HEK293 (cell line): ENCODE results near the gene CAMP.
A peak's percentile ranks its signal among the peaks of the same experiment; 100 is the strongest.

Experiments used
- CTCF ChIA-PET: fragments of 350-600 bp; formaldehyde crosslinking; extraction: SDS; loops from one replicate; lab custom pipeline; 2021; ENCODE audit warnings: antibody characterized with exemption; lab: Yijun Ruan, JAX
- POLR2A ChIA-PET: fragments of 300-600 bp; formaldehyde crosslinking; extraction: SDS; loops from one replicate; lab custom pipeline; 2020; ENCODE audit warnings: antibody characterized with exemption, inconsistent platforms; lab: Yijun Ruan, JAX
- H3K27ac ChIP-seq: fragments of 200-500 bp; sonication (Bioruptor generic); 2 replicates; pipeline ENCODE4 v1.5.1; 2014; ENCODE audit warnings: low read depth, low read length, control low read depth, inconsistent platforms; ENCODE audit errors: extremely low read depth
- H3K36me3 ChIP-seq, 2 experiments: fragments of 200-500 bp in 1 of 2; sonication (Bioruptor generic) in 1 of 2; 1 replicate in 1 of 2; 2 replicates in 1 of 2; pipeline ENCODE4 v1.5.1; 2014 to 2017; ENCODE audit warnings: inconsistent platforms in 2 of 2, low read length in 2 of 2; ENCODE audit not compliant: control insufficient read depth in 2 of 2, insufficient read depth in 1 of 2
- H3K4me1 ChIP-seq: fragments of 200-500 bp; sonication (Bioruptor generic); 2 replicates; pipeline ENCODE4 v1.5.1; 2014; ENCODE audit warnings: mild to moderate bottlenecking, low read length, inconsistent platforms; ENCODE audit not compliant: control insufficient read depth, insufficient read depth
- H3K4me3 ChIP-seq: 2 replicates; pipeline ENCODE4 v1.5.1; 2011; ENCODE audit warnings: low read depth, mild to moderate bottlenecking, control low read depth, low read length, moderate library complexity
- H3K9me3 ChIP-seq: fragments of 200-500 bp; sonication (Bioruptor generic); 2 replicates; pipeline ENCODE4 v1.5.1; 2014; ENCODE audit warnings: low read depth, low read length, inconsistent platforms; ENCODE audit not compliant: control insufficient read depth, insufficient read depth
- GLI4 ChIP-seq: fragments of 450-650 bp; formaldehyde crosslinking; IDR thresholded peaks from 2 replicates; pipeline ENCODE4 v1.5.1; 2016; ENCODE audit warnings: missing biosample characterization, missing genetic modification characterization
- MYNN ChIP-seq: fragments of 450-650 bp; formaldehyde crosslinking; IDR thresholded peaks from 2 replicates; pipeline ENCODE4 v1.5.1; 2016; ENCODE audit warnings: missing biosample characterization, missing genetic modification characterization, borderline replicate concordance
- RBAK ChIP-seq: fragments of 450-650 bp; formaldehyde crosslinking; IDR thresholded peaks from 2 replicates; pipeline ENCODE4 v1.5.1; 2016; ENCODE audit warnings: missing biosample characterization, missing genetic modification characterization
- YY1 ChIP-seq: fragments of 450-650 bp; formaldehyde crosslinking; IDR thresholded peaks from 2 replicates; pipeline ENCODE4 v1.5.1; 2018; ENCODE audit warnings: missing biosample characterization, missing genetic modification characterization
- ZBTB20 ChIP-seq: fragments of 450-650 bp; formaldehyde crosslinking; IDR thresholded peaks from 2 replicates; pipeline ENCODE4 v1.5.1; 2016; ENCODE audit warnings: missing biosample characterization, missing genetic modification characterization
- ZEB2 ChIP-seq: fragments of 450-650 bp; formaldehyde crosslinking; IDR thresholded peaks from 2 replicates; pipeline ENCODE4 v1.5.1; 2016; ENCODE audit warnings: missing biosample characterization, missing genetic modification characterization
- ZFP41 ChIP-seq: fragments of 450-650 bp; formaldehyde crosslinking; IDR thresholded peaks from 2 replicates; pipeline ENCODE4 v1.5.1; 2016; ENCODE audit warnings: missing biosample characterization, missing genetic modification characterization, borderline replicate concordance
- ZFP69B ChIP-seq: fragments of 450-650 bp; formaldehyde crosslinking; IDR thresholded peaks from 2 replicates; pipeline ENCODE4 v1.5.1; 2016; ENCODE audit warnings: missing biosample characterization, missing genetic modification characterization
- ZNF10 ChIP-seq: fragments of 450-650 bp; formaldehyde crosslinking; IDR thresholded peaks from 2 replicates; pipeline ENCODE4 v1.5.1; 2017; ENCODE audit warnings: missing biosample characterization, missing genetic modification characterization
- ZNF174 ChIP-seq: fragments of 450-650 bp; formaldehyde crosslinking; IDR thresholded peaks from 2 replicates; pipeline ENCODE4 v1.5.0; 2017; ENCODE audit warnings: missing biosample characterization, mild to moderate bottlenecking, missing genetic modification characterization
- ZNF214 ChIP-seq: fragments of 450-650 bp; formaldehyde crosslinking; IDR thresholded peaks from 2 replicates; pipeline ENCODE4 v1.5.1; 2017; ENCODE audit warnings: missing biosample characterization, mild to moderate bottlenecking, missing genetic modification characterization, borderline replicate concordance
- ZNF221 ChIP-seq: fragments of 450-650 bp; formaldehyde crosslinking; IDR thresholded peaks from 2 replicates; pipeline ENCODE4 v1.5.1; 2017; ENCODE audit warnings: missing biosample characterization, missing genetic modification characterization, borderline replicate concordance
- ZNF311 ChIP-seq: fragments of 450-650 bp; formaldehyde crosslinking; IDR thresholded peaks from 2 replicates; pipeline ENCODE4 v1.5.1; 2017; ENCODE audit warnings: missing biosample characterization, missing genetic modification characterization, borderline replicate concordance
- ZNF335 ChIP-seq: fragments of 450-650 bp; formaldehyde crosslinking; conservative IDR thresholded peaks from 2 replicates; pipeline ENCODE4 v1.5.1; 2016; ENCODE audit warnings: missing biosample characterization, missing genetic modification characterization
- ZNF350 ChIP-seq: fragments of 450-650 bp; formaldehyde crosslinking; IDR thresholded peaks from 2 replicates; pipeline ENCODE4 v1.5.0; 2017; ENCODE audit warnings: missing biosample characterization, mild to moderate bottlenecking, missing genetic modification characterization
- ZNF404 ChIP-seq: fragments of 450-650 bp; formaldehyde crosslinking; IDR thresholded peaks from 2 replicates; pipeline ENCODE4 v1.5.1; 2017; ENCODE audit warnings: missing biosample characterization, missing genetic modification characterization
- ZNF423 ChIP-seq: fragments of 450-650 bp; formaldehyde crosslinking; IDR thresholded peaks from 2 replicates; pipeline ENCODE4 v1.5.1; 2016; ENCODE audit warnings: missing biosample characterization, missing genetic modification characterization
- ZNF555 ChIP-seq: fragments of 450-650 bp; formaldehyde crosslinking; conservative IDR thresholded peaks from 2 replicates; pipeline ENCODE4 v1.5.1; 2017; ENCODE audit warnings: missing biosample characterization, mild to moderate bottlenecking, missing genetic modification characterization, inconsistent platforms
- ZNF658 ChIP-seq: fragments of 450-650 bp; formaldehyde crosslinking; IDR thresholded peaks from 2 replicates; pipeline ENCODE4; 2016; ENCODE audit warnings: missing biosample characterization, missing genetic modification characterization
- ZNF747 ChIP-seq: fragments of 450-650 bp; formaldehyde crosslinking; IDR thresholded peaks from 2 replicates; pipeline ENCODE4 v1.5.1; 2016; ENCODE audit warnings: missing biosample characterization, missing genetic modification characterization
- ZNF791 ChIP-seq: fragments of 450-650 bp; formaldehyde crosslinking; IDR thresholded peaks from 2 replicates; pipeline ENCODE4 v1.5.1; 2016; ENCODE audit warnings: missing biosample characterization, missing genetic modification characterization
- ZXDB ChIP-seq: fragments of 450-650 bp; formaldehyde crosslinking; IDR thresholded peaks from 2 replicates; pipeline ENCODE4 v1.5.1; 2016; ENCODE audit warnings: missing biosample characterization, missing genetic modification characterization
- TF ChIP-seq, protein P1 (sequence below): fragments of 450-650 bp; formaldehyde crosslinking; IDR thresholded peaks from 2 replicates; pipeline ENCODE4 v1.5.1; 2016; ENCODE audit warnings: missing biosample characterization, missing genetic modification characterization
- TF ChIP-seq, protein P2 (sequence below): fragments of 450-650 bp; formaldehyde crosslinking; IDR thresholded peaks from 2 replicates; pipeline ENCODE4 v1.5.1; 2016; ENCODE audit warnings: missing biosample characterization, missing genetic modification characterization
- TF ChIP-seq, protein P3 (sequence below): fragments of 450-650 bp; formaldehyde crosslinking; IDR thresholded peaks from 2 replicates; pipeline ENCODE4 v1.5.1; 2016; ENCODE audit warnings: missing biosample characterization, missing genetic modification characterization
- TF ChIP-seq, protein P4 (sequence below): fragments of 450-650 bp; formaldehyde crosslinking; IDR thresholded peaks from 2 replicates; pipeline ENCODE4 v1.5.0; 2017; ENCODE audit warnings: missing biosample characterization, missing genetic modification characterization, borderline replicate concordance
- TF ChIP-seq, protein P5 (sequence below): fragments of 450-650 bp; formaldehyde crosslinking; IDR thresholded peaks from 2 replicates; pipeline ENCODE4 v1.5.1; 2017; ENCODE audit warnings: missing biosample characterization, missing genetic modification characterization

CAMP gene

GRCh38 chr3:48232232-48232631 lies 8.9 kb downstream of the CAMP start:
- Histone ChIP-seq H3K9me3 (no peaks in the 10 kb centered on the region), H3K27ac (no peak overlapping the region), H3K36me3 (no peaks in the 10 kb centered on the region), H3K4me3 (no peak overlapping the region), H3K4me1 (no peaks in the 10 kb centered on the region)
- POLR2A ChIA-PET = no interaction called here
- CTCF ChIA-PET = interaction anchor here (0.6 to 1.9 kb wide), 9 partner anchors 9 to 319 kb away, joined by 3 to 6 read pairs (median 3); partner anchors contain the start of gene CAMP
- no peak for TF ChIP-seq ZNF174 (tag by site-specific recombination)
- 0 out of 2 replicates have a peak, but pooled peaks have one; percentile 1 for TF ChIP-seq ZNF335 (tag by site-specific recombination)

GRCh38 chr3:48232734-48233133 lies 9.4 kb downstream of the CAMP start:
- H3K4me3 ChIP-seq = no peak overlapping the region
- ChIA-PET POLR2A (no interaction called here), CTCF (interaction anchor here (0.6 to 1.9 kb wide), 9 partner anchors 9 to 319 kb away, joined by 3 to 6 read pairs (median 3); partner anchors contain the start of gene CAMP)
- H3K36me3 ChIP-seq = no peaks in the 10 kb centered on the region
- no peaks in the 10 kb centered on the region for H3K9me3 ChIP-seq
- H3K4me1 ChIP-seq = no peaks in the 10 kb centered on the region
- H3K27ac ChIP-seq = no peak overlapping the region
- no peak for TF ChIP-seq ZNF221 (tag by site-specific recombination)
- no peak for TF ChIP-seq ZEB2
- TF ChIP-seq, protein P1, sequence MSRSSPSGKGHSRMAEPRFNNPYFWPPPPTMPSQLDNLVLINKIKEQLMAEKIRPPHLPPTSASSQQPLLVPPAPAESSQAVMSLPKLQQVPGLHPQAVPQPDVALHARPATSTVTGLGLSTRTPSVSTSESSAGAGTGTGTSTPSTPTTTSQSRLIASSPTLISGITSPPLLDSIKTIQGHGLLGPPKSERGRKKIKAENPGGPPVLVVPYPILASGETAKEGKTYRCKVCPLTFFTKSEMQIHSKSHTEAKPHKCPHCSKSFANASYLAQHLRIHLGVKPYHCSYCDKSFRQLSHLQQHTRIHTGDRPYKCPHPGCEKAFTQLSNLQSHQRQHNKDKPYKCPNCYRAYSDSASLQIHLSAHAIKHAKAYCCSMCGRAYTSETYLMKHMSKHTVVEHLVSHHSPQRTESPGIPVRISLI (tag by site-specific recombination) = no peak
- no peak for TF ChIP-seq ZNF747
- TF ChIP-seq YY1 (tag by site-specific recombination) = no peak
- TF ChIP-seq ZNF555 (tag by site-specific recombination) = no peak
- no peak for TF ChIP-seq ZNF423
- no peak for TF ChIP-seq MYNN (tag by site-specific recombination)
- TF ChIP-seq ZNF311 (tag by site-specific recombination) = no peak
- TF ChIP-seq ZNF791 (tag by site-specific recombination) = no peak
- TF ChIP-seq, protein P2, sequence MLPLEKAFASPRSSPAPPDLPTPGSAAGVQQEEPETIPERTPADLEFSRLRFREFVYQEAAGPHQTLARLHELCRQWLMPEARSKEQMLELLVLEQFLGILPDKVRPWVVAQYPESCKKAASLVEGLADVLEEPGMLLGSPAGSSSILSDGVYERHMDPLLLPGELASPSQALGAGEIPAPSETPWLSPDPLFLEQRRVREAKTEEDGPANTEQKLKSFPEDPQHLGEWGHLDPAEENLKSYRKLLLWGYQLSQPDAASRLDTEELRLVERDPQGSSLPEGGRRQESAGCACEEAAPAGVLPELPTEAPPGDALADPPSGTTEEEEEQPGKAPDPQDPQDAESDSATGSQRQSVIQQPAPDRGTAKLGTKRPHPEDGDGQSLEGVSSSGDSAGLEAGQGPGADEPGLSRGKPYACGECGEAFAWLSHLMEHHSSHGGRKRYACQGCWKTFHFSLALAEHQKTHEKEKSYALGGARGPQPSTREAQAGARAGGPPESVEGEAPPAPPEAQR (tag by site-specific recombination) = no peak
- TF ChIP-seq, protein P3, sequence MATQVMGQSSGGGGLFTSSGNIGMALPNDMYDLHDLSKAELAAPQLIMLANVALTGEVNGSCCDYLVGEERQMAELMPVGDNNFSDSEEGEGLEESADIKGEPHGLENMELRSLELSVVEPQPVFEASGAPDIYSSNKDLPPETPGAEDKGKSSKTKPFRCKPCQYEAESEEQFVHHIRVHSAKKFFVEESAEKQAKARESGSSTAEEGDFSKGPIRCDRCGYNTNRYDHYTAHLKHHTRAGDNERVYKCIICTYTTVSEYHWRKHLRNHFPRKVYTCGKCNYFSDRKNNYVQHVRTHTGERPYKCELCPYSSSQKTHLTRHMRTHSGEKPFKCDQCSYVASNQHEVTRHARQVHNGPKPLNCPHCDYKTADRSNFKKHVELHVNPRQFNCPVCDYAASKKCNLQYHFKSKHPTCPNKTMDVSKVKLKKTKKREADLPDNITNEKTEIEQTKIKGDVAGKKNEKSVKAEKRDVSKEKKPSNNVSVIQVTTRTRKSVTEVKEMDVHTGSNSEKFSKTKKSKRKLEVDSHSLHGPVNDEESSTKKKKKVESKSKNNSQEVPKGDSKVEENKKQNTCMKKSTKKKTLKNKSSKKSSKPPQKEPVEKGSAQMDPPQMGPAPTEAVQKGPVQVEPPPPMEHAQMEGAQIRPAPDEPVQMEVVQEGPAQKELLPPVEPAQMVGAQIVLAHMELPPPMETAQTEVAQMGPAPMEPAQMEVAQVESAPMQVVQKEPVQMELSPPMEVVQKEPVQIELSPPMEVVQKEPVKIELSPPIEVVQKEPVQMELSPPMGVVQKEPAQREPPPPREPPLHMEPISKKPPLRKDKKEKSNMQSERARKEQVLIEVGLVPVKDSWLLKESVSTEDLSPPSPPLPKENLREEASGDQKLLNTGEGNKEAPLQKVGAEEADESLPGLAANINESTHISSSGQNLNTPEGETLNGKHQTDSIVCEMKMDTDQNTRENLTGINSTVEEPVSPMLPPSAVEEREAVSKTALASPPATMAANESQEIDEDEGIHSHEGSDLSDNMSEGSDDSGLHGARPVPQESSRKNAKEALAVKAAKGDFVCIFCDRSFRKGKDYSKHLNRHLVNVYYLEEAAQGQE (tag by site-specific recombination) = no peak
- no peak for TF ChIP-seq ZNF404 (tag by site-specific recombination)
- TF ChIP-seq GLI4 = no peak
- TF ChIP-seq ZFP69B (tag by site-specific recombination) = 0 out of 2 replicates have a peak, but pooled peaks have one; percentile 49
- TF ChIP-seq, protein P4, sequence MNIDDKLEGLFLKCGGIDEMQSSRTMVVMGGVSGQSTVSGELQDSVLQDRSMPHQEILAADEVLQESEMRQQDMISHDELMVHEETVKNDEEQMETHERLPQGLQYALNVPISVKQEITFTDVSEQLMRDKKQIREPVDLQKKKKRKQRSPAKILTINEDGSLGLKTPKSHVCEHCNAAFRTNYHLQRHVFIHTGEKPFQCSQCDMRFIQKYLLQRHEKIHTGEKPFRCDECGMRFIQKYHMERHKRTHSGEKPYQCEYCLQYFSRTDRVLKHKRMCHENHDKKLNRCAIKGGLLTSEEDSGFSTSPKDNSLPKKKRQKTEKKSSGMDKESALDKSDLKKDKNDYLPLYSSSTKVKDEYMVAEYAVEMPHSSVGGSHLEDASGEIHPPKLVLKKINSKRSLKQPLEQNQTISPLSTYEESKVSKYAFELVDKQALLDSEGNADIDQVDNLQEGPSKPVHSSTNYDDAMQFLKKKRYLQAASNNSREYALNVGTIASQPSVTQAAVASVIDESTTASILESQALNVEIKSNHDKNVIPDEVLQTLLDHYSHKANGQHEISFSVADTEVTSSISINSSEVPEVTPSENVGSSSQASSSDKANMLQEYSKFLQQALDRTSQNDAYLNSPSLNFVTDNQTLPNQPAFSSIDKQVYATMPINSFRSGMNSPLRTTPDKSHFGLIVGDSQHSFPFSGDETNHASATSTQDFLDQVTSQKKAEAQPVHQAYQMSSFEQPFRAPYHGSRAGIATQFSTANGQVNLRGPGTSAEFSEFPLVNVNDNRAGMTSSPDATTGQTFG (tag by site-specific recombination) = no peak
- TF ChIP-seq ZBTB20 (tag by site-specific recombination) = no peak
- TF ChIP-seq ZNF350 (tag by site-specific recombination) = no peak
- TF ChIP-seq ZNF10 (tag by site-specific recombination) = no peak
- TF ChIP-seq ZXDB (tag by site-specific recombination) = peak; percentile 39; the same call in 1 of the 2 replicates
- TF ChIP-seq RBAK (tag by site-specific recombination) = no peak
- no peak for TF ChIP-seq ZNF658 (tag by site-specific recombination)
- TF ChIP-seq ZNF214 (tag by site-specific recombination) = no peak
- no peak for TF ChIP-seq ZFP41 (tag by site-specific recombination)
- TF ChIP-seq, protein P5, sequence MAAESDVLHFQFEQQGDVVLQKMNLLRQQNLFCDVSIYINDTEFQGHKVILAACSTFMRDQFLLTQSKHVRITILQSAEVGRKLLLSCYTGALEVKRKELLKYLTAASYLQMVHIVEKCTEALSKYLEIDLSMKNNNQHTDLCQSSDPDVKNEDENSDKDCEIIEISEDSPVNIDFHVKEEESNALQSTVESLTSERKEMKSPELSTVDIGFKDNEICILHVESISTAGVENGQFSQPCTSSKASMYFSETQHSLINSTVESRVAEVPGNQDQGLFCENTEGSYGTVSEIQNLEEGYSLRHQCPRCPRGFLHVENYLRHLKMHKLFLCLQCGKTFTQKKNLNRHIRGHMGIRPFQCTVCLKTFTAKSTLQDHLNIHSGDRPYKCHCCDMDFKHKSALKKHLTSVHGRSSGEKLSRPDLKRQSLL (tag by site-specific recombination) = no peak
